HEK293T (cell line): ENCODE measurements around the gene ITSN1.

Experiments used
- BHLHE40 ChIP-seq: fragments of 450-650 bp; IDR thresholded peaks from 2 replicates; pipeline ENCODE4 v1.6.1; 2016; ENCODE audit warnings: mild to moderate bottlenecking, moderate library complexity, borderline replicate concordance
- ELF4 ChIP-seq: fragments of 450-650 bp; IDR thresholded peaks from 2 replicates; pipeline ENCODE4 v1.6.1; 2017; ENCODE audit warnings: antibody characterized with exemption
- FOXA1 ChIP-seq: fragments of 450-650 bp; IDR thresholded peaks from 2 replicates; pipeline ENCODE4 v1.6.1; 2016; ENCODE audit warnings: mild to moderate bottlenecking
- FOXK2 ChIP-seq: fragments of 450-650 bp; IDR thresholded peaks from 2 replicates; pipeline ENCODE4 v1.6.1; 2016; ENCODE audit warnings: mild to moderate bottlenecking
- FOXM1 ChIP-seq: fragments of 450-650 bp; IDR thresholded peaks from 2 replicates; pipeline ENCODE4 v1.6.1; 2017; ENCODE audit warnings: mild to moderate bottlenecking, borderline replicate concordance
- HDGF ChIP-seq: fragments of 450-650 bp; IDR thresholded peaks from 2 replicates; pipeline ENCODE4 v1.6.1; 2017; ENCODE audit warnings: antibody characterized with exemption, borderline replicate concordance
- L3MBTL2 ChIP-seq: fragments of 450-650 bp; conservative IDR thresholded peaks from 2 replicates; pipeline ENCODE4 v1.6.1; 2016; ENCODE audit warnings: mild to moderate bottlenecking
- LEF1 ChIP-seq: fragments of 450-650 bp; IDR thresholded peaks from 2 replicates; pipeline ENCODE4 v1.6.1; 2017; ENCODE audit warnings: mild to moderate bottlenecking, borderline replicate concordance
- NFRKB ChIP-seq: fragments of 450-650 bp; IDR thresholded peaks from 2 replicates; pipeline ENCODE4 v1.6.1; 2016; ENCODE audit warnings: mild to moderate bottlenecking, moderate library complexity
- SP1 ChIP-seq: fragments of 450-650 bp; IDR thresholded peaks from 2 replicates; pipeline ENCODE4 v1.6.1; 2017
- SUZ12 ChIP-seq: fragments of 450-650 bp; IDR thresholded peaks from 2 replicates; pipeline ENCODE4 v1.6.1; 2016; ENCODE audit warnings: mild to moderate bottlenecking
- TARDBP ChIP-seq: fragments of 450-650 bp; IDR thresholded peaks from 2 replicates; pipeline ENCODE4 v1.6.1; 2016
- ZNF384 ChIP-seq: fragments of 450-650 bp; IDR thresholded peaks from 2 replicates; pipeline ENCODE4 v1.6.1; 2016
- TF ChIP-seq, protein P1 (sequence below): fragments of 450-650 bp; IDR thresholded peaks from 2 replicates; pipeline ENCODE4 v1.6.1; 2016

DNA sequence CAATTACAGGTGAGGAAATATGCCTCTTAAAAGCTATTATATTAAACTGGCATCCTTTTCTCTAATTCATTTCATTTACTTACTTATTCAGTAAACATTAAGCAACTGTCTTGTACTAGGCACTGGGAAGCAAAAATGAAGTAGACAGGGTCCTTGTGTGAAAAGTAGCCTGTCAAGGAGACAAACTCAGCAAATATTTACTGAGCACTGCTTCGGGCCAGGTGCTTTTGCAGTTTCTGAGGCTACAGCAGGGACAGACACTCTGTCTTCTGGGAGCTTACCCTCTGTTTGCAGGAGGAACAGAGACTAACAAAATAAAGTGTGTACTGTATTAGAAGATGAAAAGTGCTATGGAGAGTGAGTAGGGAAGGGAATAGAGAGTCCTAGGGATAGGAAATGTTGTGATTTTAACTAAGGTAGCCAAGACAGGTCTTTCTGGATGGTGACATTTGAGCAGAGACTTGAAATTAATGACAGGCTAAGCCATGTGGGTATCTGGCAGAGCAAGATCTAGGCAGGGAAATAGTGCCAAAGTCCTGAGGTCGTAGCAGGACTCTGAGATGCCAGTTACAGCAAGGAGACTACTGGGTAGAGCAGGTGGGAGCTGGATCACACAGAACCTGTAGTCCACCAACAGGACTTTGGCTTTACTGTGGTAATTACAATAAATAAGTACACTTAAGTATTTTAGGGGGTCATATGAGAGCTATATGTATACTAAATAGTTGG is 133.0 kb downstream of the ITSN1 start:
- TF ChIP-seq BHLHE40 (no peak), TARDBP (no peak), SUZ12 (no peak), SP1 (no peak), FOXM1 (no peak), L3MBTL2 (no peak), FOXA1 (no peak), ZNF384 (no peak), ELF4 (no peak), HDGF (no peak), FOXK2 (no peak), NFRKB (no peak), LEF1 (no peak)
- TF ChIP-seq, protein P1, sequence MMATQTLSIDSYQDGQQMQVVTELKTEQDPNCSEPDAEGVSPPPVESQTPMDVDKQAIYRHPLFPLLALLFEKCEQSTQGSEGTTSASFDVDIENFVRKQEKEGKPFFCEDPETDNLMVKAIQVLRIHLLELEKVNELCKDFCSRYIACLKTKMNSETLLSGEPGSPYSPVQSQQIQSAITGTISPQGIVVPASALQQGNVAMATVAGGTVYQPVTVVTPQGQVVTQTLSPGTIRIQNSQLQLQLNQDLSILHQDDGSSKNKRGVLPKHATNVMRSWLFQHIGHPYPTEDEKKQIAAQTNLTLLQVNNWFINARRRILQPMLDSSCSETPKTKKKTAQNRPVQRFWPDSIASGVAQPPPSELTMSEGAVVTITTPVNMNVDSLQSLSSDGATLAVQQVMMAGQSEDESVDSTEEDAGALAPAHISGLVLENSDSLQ = no peak
